ENCODE results near the gene TTLL1. TPM values are rescaled to one million over a fixed set of nuclear protein-coding genes. Genes with fewer than 3 reads are reported as not detected.

The TTLL1 gene
- total and polyA plus RNA-seq, 9 of the 15 experiments (the other 6 are each of a cell fraction or from before 2014, with no cell fraction given) = 0.06 to 0.85 (median 0.17) TPM

GRCh38 chr22:43100225-43100624 is 11.0 kb upstream of the TTLL1 start (continued):
- TF ChIP-seq TSHZ1 (CRISPR knock-in tag; IDR thresholded peaks at IDR 0.05) (no peak), L3MBTL2 (IDR thresholded peaks at IDR 0.05) (peak; percentile 13; the same call in 1 of the 2 replicates), PKNOX1 (IDR thresholded peaks at IDR 0.05) (peak; percentile 85), SMAD1 (IDR thresholded peaks at IDR 0.05; ENCODE audit: low read depth, low read length, partially characterized antibody) (no peak), NCOA1 (IDR thresholded peaks at IDR 0.05; ENCODE audit: low read depth) (no peak), MEIS2 (IDR thresholded peaks at IDR 0.05; ENCODE audit: partially characterized antibody) (peak; percentile 84), DNMT1 (IDR thresholded peaks at IDR 0.05) (no peak), MEF2D (tag; conservative IDR thresholded peaks at IDR 0.05; ENCODE audit: low read depth) (no peak), KDM4B (IDR thresholded peaks at IDR 0.05; ENCODE audit: borderline replicate concordance in 2 of 2, low read depth in 1 of 2) (no peak), CEBPB (tag; IDR thresholded peaks at IDR 0.05) (no peak), POLR2A (conservative IDR thresholded peaks at IDR 0.05) (no peak), MAX (CRISPR knock-in tag; IDR thresholded peaks at IDR 0.05) (no peak), HDAC3 (IDR thresholded peaks at IDR 0.05; ENCODE audit: borderline replicate concordance, partially characterized antibody) (no peak)

Measured in K562 (cell line).